Right forelimb (tissue), 1 donor: ENCODE measurements around the gene AUTS2.

Experiments
- DNase-seq: peaks from one replicate; pipeline ENCODE4 v3.0.0-alpha.2; 2018

Gene AUTS2

GRCh38 chr7:70595755-70596597 lies 997.7 kb downstream of the AUTS2 start:
- no peak for DNase-seq

GRCh38 chr7:70596598-70596913 lies 998.3 kb downstream of the AUTS2 start:
- no peak for DNase-seq

GRCh38 chr7:70597066-70597465 lies 998.8 kb downstream of the AUTS2 start:
- no peak for DNase-seq

- no peak for DNase-seq
Measured at GRCh38 chr7:70598976-70599375, 1000.7 kb downstream of the AUTS2 start.

- DNase-seq, result no peak
Measured at GRCh38 chr7:70599446-70600190, 1001.3 kb downstream of the AUTS2 start.

- no peak for DNase-seq
Measured at GRCh38 chr7:70600993-70601392, 1002.7 kb downstream of the AUTS2 start.

GRCh38 chr7:70602117-70602516 lies 1003.8 kb downstream of the AUTS2 start:
- no peak for DNase-seq

- DNase-seq, result no peak
Measured at GRCh38 chr7:70607281-70607680, 1009.0 kb downstream of the AUTS2 start.

GRCh38 chr7:70607759-70608158 lies 1009.5 kb downstream of the AUTS2 start:
- no peak for DNase-seq

GRCh38 chr7:70608229-70608628 lies 1010.0 kb downstream of the AUTS2 start:
- DNase-seq, result no peak

- no peak for DNase-seq
Measured at GRCh38 chr7:70612811-70613210, 1014.5 kb downstream of the AUTS2 start.

- DNase-seq, result peak; percentile 87
Measured at GRCh38 chr7:70614237-70615045, 1016.2 kb downstream of the AUTS2 start.

- DNase-seq, result no peak
Measured at GRCh38 chr7:70615066-70615606, 1016.9 kb downstream of the AUTS2 start.

- no peak for DNase-seq
Measured at GRCh38 chr7:70616211-70616610, 1017.9 kb downstream of the AUTS2 start.

- DNase-seq, result no peak
Measured at GRCh38 chr7:70616821-70617220, 1018.5 kb downstream of the AUTS2 start.

- DNase-seq, result no peak
Measured at GRCh38 chr7:70618020-70618551, 1019.8 kb downstream of the AUTS2 start.

- no peak for DNase-seq
Measured at GRCh38 chr7:70619130-70619529, 1020.9 kb downstream of the AUTS2 start.

- no peak for DNase-seq
Measured at GRCh38 chr7:70619659-70620058, 1021.4 kb downstream of the AUTS2 start.

- DNase-seq, result no peak
Measured at GRCh38 chr7:70620333-70621055, 1022.2 kb downstream of the AUTS2 start.

GRCh38 chr7:70621954-70622600 lies 1023.8 kb downstream of the AUTS2 start:
- DNase-seq, result no peak

GRCh38 chr7:70622936-70623335 lies 1024.7 kb downstream of the AUTS2 start:
- DNase-seq, result no peak
